ENCODE results near the gene NEURL1B.
A peak's percentile ranks its signal among the peaks of the same experiment; 100 is the strongest.

NEURL1B gene

GRCh38 chr5:172630482-172630881 is 10.6 kb upstream of the NEURL1B start:
- H3K4me3 ChIP-seq (ENCODE audit: low read length) = no peak overlapping the region
- DNase-seq (ENCODE audit: low read depth, low spot score) = no peak

GRCh38 chr5:172630986-172631385 is 10.1 kb upstream of the NEURL1B start:
- DNase-seq (ENCODE audit: low read depth, low spot score) = no peak
- H3K4me3 ChIP-seq (ENCODE audit: low read length) = no peak overlapping the region

- no peak for DNase-seq (ENCODE audit: low read depth, low spot score)
- no peak overlapping the region for H3K4me3 ChIP-seq (ENCODE audit: low read length)
Observed at GRCh38 chr5:172632346-172633092, 8.5 kb upstream of the NEURL1B start.

- DNase-seq (ENCODE audit: low read depth, low spot score) = no peak
- H3K4me3 ChIP-seq (ENCODE audit: low read length) = no peak overlapping the region
Observed at GRCh38 chr5:172633403-172633970, 7.6 kb upstream of the NEURL1B start.

GRCh38 chr5:172634106-172634899 is 6.8 kb upstream of the NEURL1B start:
- H3K4me3 ChIP-seq (ENCODE audit: low read length) = no peak overlapping the region
- no peak for DNase-seq (ENCODE audit: low read depth, low spot score)

- no peak for DNase-seq (ENCODE audit: low read depth, low spot score)
- H3K4me3 ChIP-seq (ENCODE audit: low read length) = no peak overlapping the region
Observed at GRCh38 chr5:172635038-172635437, 6.0 kb upstream of the NEURL1B start.

GRCh38 chr5:172636279-172637050 is 4.6 kb upstream of the NEURL1B start:
- no peak for DNase-seq (ENCODE audit: low read depth, low spot score)
- H3K4me3 ChIP-seq (ENCODE audit: low read length) = no peak overlapping the region

- no peak overlapping the region for H3K4me3 ChIP-seq (ENCODE audit: low read length)
- DNase-seq (ENCODE audit: low read depth, low spot score) = no peak
Observed at GRCh38 chr5:172637110-172637580, 3.9 kb upstream of the NEURL1B start.

GRCh38 chr5:172637740-172638139 is 3.3 kb upstream of the NEURL1B start:
- no peak for DNase-seq (ENCODE audit: low read depth, low spot score)

GRCh38 chr5:172638209-172638768 is 2.8 kb upstream of the NEURL1B start:
- DNase-seq (ENCODE audit: low read depth, low spot score) = no peak
- no peak overlapping the region for H3K4me3 ChIP-seq (ENCODE audit: low read length)

More at GRCh38 chr5:172637740-172638139, 3.3 kb upstream of the NEURL1B start:
- no peak overlapping the region for H3K4me3 ChIP-seq (ENCODE audit: low read length)

- H3K4me3 ChIP-seq (ENCODE audit: low read length) = peak overlapping the region; percentile 55; the same call in 1 of the 2 replicates
Observed at GRCh38 chr5:172640139-172640538, 924 bp upstream of the NEURL1B start.

GRCh38 chr5:172641359-172642050 is 442 bp downstream of the NEURL1B start:
- no peak for DNase-seq (ENCODE audit: low read depth, low spot score)
- peak overlapping the region; percentile 59 for H3K4me3 ChIP-seq (ENCODE audit: low read length)

More at GRCh38 chr5:172640139-172640538, 924 bp upstream of the NEURL1B start:
- no peak for DNase-seq (ENCODE audit: low read depth, low spot score)

GRCh38 chr5:172642051-172642409 is 967 bp downstream of the NEURL1B start:
- peak overlapping the region; percentile 59 for H3K4me3 ChIP-seq (ENCODE audit: low read length)
- DNase-seq (ENCODE audit: low read depth, low spot score) = no peak

GRCh38 chr5:172642486-172642885 is 1.4 kb downstream of the NEURL1B start:
- H3K4me3 ChIP-seq (ENCODE audit: low read length) = no peak overlapping the region
- DNase-seq (ENCODE audit: low read depth, low spot score) = no peak

GRCh38 chr5:172642926-172643871 is 2.1 kb downstream of the NEURL1B start:
- no peak for DNase-seq (ENCODE audit: low read depth, low spot score)
- no peak overlapping the region for H3K4me3 ChIP-seq (ENCODE audit: low read length)

GRCh38 chr5:172644266-172644665 is 3.2 kb downstream of the NEURL1B start:
- DNase-seq (ENCODE audit: low read depth, low spot score) = no peak
- H3K4me3 ChIP-seq (ENCODE audit: low read length) = no peak overlapping the region

GRCh38 chr5:172644711-172645110 is 3.6 kb downstream of the NEURL1B start:
- H3K4me3 ChIP-seq (ENCODE audit: low read length) = no peak overlapping the region
- DNase-seq (ENCODE audit: low read depth, low spot score) = no peak

Data from Jurkat, Clone E6-1 (cell line).